Measurements from ENCODE around the gene DHRSX.

Gene DHRSX

GRCh38 chrX:2452317-2452784 lies 48.4 kb downstream of the DHRSX start:
- no peak for FAIRE-seq
- no peak for DNase-seq (ENCODE audit: insufficient read length, low spot score)
- TF ChIP-seq CTCF (IDR thresholded peaks at IDR 0.05; ENCODE audit: insufficient read depth, missing control alignments) = no peak

- FAIRE-seq = no peak
- TF ChIP-seq CTCF (IDR thresholded peaks at IDR 0.05; ENCODE audit: insufficient read depth, missing control alignments) = no peak
- DNase-seq (ENCODE audit: insufficient read length, low spot score) = no peak
These were observed 49.1 kb downstream of the DHRSX start for GRCh38 chrX:2451501-2452316.

GRCh38 chrX:2450681-2451080 lies 50.1 kb downstream of the DHRSX start:
- TF ChIP-seq CTCF (IDR thresholded peaks at IDR 0.05; ENCODE audit: insufficient read depth, missing control alignments) = no peak
- DNase-seq (ENCODE audit: insufficient read length, low spot score) (no peak), FAIRE-seq (no peak)

- FAIRE-seq = no peak
- DNase-seq (ENCODE audit: insufficient read length, low spot score) = no peak
- no peak for TF ChIP-seq CTCF (IDR thresholded peaks at IDR 0.05; ENCODE audit: insufficient read depth, missing control alignments)
These were observed 51.5 kb downstream of the DHRSX start for GRCh38 chrX:2449135-2449886.

GRCh38 chrX:2447484-2447883 lies 53.3 kb downstream of the DHRSX start:
- no peak for TF ChIP-seq CTCF (IDR thresholded peaks at IDR 0.05; ENCODE audit: insufficient read depth, missing control alignments)
- no peak for DNase-seq (ENCODE audit: insufficient read length, low spot score)
- no peak for FAIRE-seq

- FAIRE-seq (no peak), DNase-seq (ENCODE audit: insufficient read length, low spot score) (no peak)
- no peak for TF ChIP-seq CTCF (IDR thresholded peaks at IDR 0.05; ENCODE audit: insufficient read depth, missing control alignments)
These were observed 54.0 kb downstream of the DHRSX start for GRCh38 chrX:2446815-2447214.
